ENCODE results near the gene TP63. TPM values are rescaled to one million over a fixed set of nuclear protein-coding genes. Genes with fewer than 3 reads are reported as not detected.

The TP63 gene
- total and polyA plus RNA-seq, 2 experiments from 2014 or later = not detected

DNA sequence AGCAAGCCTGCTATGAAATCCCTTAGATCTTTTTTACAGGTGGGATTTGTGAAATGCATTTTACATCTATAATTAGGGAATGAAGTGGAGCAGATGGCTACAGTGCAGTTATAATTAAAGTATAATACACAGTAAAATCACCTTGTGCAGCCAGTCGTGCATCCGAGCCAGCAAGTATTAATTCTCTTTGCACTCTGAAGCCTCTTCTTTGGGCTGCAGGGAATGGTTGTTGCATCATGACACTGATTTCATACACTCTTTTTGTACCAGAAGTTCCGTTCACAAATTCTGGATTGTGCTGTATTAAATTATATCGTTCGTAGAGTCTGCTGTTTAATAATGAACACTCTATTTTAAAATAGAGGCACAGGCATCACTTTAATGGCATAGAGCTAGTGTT lies 28.7 kb upstream of the TP63 start:
- Mint-ChIP-seq H3K4me3 (no peak overlapping the region), H3K27ac (no peak overlapping the region), H3K36me3 (ENCODE audit: low read depth) (no peaks in the 10 kb centered on the region), H3K4me1 (no peaks in the 10 kb centered on the region), H3K9me3 (no peaks in the 10 kb centered on the region), H3K27me3 (ENCODE audit: insufficient read depth, low read depth, poor library complexity) (peaks cover 3% of the 10 kb centered on the region)
- Histone ChIP-seq H3K4me1 (ENCODE audit: insufficient read depth) (no peaks in the 10 kb centered on the region), H3K4me2 (no peak overlapping the region), H3K36me3 (ENCODE audit: insufficient read depth) (no peaks in the 10 kb centered on the region), H3K9me2 (ENCODE audit: insufficient read depth) (no peaks in the 10 kb centered on the region), H3F3A (replicated peaks; ENCODE audit: low read depth) (no peaks in the 10 kb centered on the region), H3K4me3 (no peak overlapping the region), H3K27ac (ENCODE audit: low read depth) (no peak overlapping the region), H3K27me3 (ENCODE audit: insufficient read depth) (no peaks in the 10 kb centered on the region), H4K20me1 (replicated peaks; ENCODE audit: insufficient read depth) (no peaks in the 10 kb centered on the region), H2AFZ (no peak overlapping the region), H3K79me2 (replicated peaks; ENCODE audit: insufficient read depth) (no peaks in the 10 kb centered on the region)
- ATAC-seq (no peak), DNase-seq (ENCODE audit: low spot score) (no peak)
- TF ChIP-seq STAT1 (IDR thresholded peaks at IDR 0.05; ENCODE audit: unreplicated experiment) (no peak), POLR2AphosphoS5 (IDR thresholded peaks at IDR 0.05; ENCODE audit: low read depth) (no peak), CREB1 (CRISPR knock-in tag; IDR thresholded peaks at IDR 0.05; ENCODE audit: low read depth) (no peak), EZH2 (IDR thresholded peaks at IDR 0.05; ENCODE audit: low read depth, unreplicated experiment) (no peak), ZNF114 (CRISPR knock-in tag; IDR thresholded peaks at IDR 0.05) (no peak), ZNF331 (CRISPR knock-in tag; IDR thresholded peaks at IDR 0.05; ENCODE audit: low read depth) (no peak), EZH2phosphoT487 (IDR thresholded peaks at IDR 0.05; ENCODE audit: unreplicated experiment) (no peak), NANOG (IDR thresholded peaks at IDR 0.05; ENCODE audit: borderline replicate concordance) (no peak), JUNB (IDR thresholded peaks at IDR 0.05; ENCODE audit: unreplicated experiment) (no peak)
- TF ChIP-seq, protein P1, sequence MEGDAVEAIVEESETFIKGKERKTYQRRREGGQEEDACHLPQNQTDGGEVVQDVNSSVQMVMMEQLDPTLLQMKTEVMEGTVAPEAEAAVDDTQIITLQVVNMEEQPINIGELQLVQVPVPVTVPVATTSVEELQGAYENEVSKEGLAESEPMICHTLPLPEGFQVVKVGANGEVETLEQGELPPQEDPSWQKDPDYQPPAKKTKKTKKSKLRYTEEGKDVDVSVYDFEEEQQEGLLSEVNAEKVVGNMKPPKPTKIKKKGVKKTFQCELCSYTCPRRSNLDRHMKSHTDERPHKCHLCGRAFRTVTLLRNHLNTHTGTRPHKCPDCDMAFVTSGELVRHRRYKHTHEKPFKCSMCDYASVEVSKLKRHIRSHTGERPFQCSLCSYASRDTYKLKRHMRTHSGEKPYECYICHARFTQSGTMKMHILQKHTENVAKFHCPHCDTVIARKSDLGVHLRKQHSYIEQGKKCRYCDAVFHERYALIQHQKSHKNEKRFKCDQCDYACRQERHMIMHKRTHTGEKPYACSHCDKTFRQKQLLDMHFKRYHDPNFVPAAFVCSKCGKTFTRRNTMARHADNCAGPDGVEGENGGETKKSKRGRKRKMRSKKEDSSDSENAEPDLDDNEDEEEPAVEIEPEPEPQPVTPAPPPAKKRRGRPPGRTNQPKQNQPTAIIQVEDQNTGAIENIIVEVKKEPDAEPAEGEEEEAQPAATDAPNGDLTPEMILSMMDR (conservative IDR thresholded peaks at IDR 0.05; ENCODE audit: low read depth in 2 of 2) = no peak
- TF ChIP-seq, protein P2, sequence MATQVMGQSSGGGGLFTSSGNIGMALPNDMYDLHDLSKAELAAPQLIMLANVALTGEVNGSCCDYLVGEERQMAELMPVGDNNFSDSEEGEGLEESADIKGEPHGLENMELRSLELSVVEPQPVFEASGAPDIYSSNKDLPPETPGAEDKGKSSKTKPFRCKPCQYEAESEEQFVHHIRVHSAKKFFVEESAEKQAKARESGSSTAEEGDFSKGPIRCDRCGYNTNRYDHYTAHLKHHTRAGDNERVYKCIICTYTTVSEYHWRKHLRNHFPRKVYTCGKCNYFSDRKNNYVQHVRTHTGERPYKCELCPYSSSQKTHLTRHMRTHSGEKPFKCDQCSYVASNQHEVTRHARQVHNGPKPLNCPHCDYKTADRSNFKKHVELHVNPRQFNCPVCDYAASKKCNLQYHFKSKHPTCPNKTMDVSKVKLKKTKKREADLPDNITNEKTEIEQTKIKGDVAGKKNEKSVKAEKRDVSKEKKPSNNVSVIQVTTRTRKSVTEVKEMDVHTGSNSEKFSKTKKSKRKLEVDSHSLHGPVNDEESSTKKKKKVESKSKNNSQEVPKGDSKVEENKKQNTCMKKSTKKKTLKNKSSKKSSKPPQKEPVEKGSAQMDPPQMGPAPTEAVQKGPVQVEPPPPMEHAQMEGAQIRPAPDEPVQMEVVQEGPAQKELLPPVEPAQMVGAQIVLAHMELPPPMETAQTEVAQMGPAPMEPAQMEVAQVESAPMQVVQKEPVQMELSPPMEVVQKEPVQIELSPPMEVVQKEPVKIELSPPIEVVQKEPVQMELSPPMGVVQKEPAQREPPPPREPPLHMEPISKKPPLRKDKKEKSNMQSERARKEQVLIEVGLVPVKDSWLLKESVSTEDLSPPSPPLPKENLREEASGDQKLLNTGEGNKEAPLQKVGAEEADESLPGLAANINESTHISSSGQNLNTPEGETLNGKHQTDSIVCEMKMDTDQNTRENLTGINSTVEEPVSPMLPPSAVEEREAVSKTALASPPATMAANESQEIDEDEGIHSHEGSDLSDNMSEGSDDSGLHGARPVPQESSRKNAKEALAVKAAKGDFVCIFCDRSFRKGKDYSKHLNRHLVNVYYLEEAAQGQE (IDR thresholded peaks at IDR 0.05; ENCODE audit: unreplicated experiment) = no peak
- TF ChIP-seq, protein P3, sequence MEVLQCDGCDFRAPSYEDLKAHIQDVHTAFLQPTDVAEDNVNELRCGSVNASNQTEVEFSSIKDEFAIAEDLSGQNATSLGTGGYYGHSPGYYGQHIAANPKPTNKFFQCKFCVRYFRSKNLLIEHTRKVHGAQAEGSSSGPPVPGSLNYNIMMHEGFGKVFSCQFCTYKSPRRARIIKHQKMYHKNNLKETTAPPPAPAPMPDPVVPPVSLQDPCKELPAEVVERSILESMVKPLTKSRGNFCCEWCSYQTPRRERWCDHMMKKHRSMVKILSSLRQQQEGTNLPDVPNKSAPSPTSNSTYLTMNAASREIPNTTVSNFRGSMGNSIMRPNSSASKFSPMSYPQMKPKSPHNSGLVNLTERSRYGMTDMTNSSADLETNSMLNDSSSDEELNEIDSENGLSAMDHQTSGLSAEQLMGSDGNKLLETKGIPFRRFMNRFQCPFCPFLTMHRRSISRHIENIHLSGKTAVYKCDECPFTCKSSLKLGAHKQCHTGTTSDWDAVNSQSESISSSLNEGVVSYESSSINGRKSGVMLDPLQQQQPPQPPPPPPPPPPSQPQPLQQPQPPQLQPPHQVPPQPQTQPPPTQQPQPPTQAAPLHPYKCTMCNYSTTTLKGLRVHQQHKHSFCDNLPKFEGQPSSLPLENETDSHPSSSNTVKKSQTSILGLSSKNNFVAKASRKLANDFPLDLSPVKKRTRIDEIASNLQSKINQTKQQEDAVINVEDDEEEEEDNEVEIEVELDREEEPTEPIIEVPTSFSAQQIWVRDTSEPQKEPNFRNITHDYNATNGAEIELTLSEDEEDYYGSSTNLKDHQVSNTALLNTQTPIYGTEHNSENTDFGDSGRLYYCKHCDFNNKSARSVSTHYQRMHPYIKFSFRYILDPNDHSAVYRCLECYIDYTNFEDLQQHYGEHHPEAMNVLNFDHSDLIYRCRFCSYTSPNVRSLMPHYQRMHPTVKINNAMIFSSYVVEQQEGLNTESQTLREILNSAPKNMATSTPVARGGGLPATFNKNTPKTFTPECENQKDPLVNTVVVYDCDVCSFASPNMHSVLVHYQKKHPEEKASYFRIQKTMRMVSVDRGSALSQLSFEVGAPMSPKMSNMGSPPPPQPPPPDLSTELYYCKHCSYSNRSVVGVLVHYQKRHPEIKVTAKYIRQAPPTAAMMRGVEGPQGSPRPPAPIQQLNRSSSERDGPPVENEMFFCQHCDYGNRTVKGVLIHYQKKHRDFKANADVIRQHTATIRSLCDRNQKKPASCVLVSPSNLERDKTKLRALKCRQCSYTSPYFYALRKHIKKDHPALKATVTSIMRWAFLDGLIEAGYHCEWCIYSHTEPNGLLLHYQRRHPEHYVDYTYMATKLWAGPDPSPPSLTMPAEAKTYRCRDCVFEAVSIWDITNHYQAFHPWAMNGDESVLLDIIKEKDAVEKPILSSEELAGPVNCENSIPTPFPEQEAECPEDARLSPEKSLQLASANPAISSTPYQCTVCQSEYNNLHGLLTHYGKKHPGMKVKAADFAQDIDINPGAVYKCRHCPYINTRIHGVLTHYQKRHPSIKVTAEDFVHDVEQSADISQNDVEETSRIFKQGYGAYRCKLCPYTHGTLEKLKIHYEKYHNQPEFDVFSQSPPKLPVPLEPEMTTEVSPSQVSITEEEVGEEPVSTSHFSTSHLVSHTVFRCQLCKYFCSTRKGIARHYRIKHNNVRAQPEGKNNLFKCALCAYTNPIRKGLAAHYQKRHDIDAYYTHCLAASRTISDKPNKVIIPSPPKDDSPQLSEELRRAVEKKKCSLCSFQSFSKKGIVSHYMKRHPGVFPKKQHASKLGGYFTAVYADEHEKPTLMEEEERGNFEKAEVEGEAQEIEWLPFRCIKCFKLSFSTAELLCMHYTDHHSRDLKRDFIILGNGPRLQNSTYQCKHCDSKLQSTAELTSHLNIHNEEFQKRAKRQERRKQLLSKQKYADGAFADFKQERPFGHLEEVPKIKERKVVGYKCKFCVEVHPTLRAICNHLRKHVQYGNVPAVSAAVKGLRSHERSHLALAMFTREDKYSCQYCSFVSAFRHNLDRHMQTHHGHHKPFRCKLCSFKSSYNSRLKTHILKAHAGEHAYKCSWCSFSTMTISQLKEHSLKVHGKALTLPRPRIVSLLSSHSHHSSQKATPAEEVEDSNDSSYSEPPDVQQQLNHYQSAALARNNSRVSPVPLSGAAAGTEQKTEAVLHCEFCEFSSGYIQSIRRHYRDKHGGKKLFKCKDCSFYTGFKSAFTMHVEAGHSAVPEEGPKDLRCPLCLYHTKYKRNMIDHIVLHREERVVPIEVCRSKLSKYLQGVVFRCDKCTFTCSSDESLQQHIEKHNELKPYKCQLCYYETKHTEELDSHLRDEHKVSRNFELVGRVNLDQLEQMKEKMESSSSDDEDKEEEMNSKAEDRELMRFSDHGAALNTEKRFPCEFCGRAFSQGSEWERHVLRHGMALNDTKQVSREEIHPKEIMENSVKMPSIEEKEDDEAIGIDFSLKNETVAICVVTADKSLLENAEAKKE (CRISPR knock-in tag; IDR thresholded peaks at IDR 0.05) = no peak
- TF ChIP-seq, protein P4, sequence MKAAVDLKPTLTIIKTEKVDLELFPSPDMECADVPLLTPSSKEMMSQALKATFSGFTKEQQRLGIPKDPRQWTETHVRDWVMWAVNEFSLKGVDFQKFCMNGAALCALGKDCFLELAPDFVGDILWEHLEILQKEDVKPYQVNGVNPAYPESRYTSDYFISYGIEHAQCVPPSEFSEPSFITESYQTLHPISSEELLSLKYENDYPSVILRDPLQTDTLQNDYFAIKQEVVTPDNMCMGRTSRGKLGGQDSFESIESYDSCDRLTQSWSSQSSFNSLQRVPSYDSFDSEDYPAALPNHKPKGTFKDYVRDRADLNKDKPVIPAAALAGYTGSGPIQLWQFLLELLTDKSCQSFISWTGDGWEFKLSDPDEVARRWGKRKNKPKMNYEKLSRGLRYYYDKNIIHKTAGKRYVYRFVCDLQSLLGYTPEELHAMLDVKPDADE (IDR thresholded peaks at IDR 0.05) = no peak

All from GM23338 (cell line).